Measurements from ENCODE around the gene WWOX. TPM values are rescaled to one million over a fixed set of nuclear protein-coding genes. Genes with fewer than 3 reads are reported as not detected.

The WWOX gene
- total and polyA plus RNA-seq, 2 of the 8 experiments (the other 6 are each of a cell fraction or from before 2014, with no cell fraction given) = 5.4 to 16.7 TPM

GRCh38 chr16:78553268-78554039 is 454.0 kb downstream of the WWOX start:
- Histone ChIP-seq H3K9ac (replicated peaks in 1 of 4; ENCODE audit: extremely low read depth in 1 of 4, low read depth in 3 of 4, low read length in 3 of 4) (no peak overlapping the region), H3K4me1 (replicated peaks in 1 of 4; ENCODE audit: control insufficient read depth in 3 of 4, insufficient read depth in 4 of 4, low read length in 3 of 4) (peaks cover 3 to 17% (median 9%) of the 10 kb centered on the region in 4 experiments; a peak in 6 of 7 replicates), H2BK5ac (ENCODE audit: low read depth, low read length) (no peak overlapping the region), H2BK15ac (ENCODE audit: low read length) (no peak overlapping the region), H3K4me3 (ENCODE audit: extremely low read depth in 1 of 4, insufficient read depth in 2 of 4, low read depth in 3 of 4, low read length in 4 of 4) (no peak overlapping the region), H2AK5ac (ENCODE audit: low read depth, low read length) (no peak overlapping the region), H4K91ac (replicated peaks; ENCODE audit: insufficient read length, low read length) (no peak overlapping the region), H2BK20ac (ENCODE audit: low read length) (no peak overlapping the region), H4K8ac (ENCODE audit: extremely low read depth, insufficient read depth, low read length) (no peak overlapping the region), H3K14ac (ENCODE audit: insufficient read length) (no peak overlapping the region), H3K18ac (ENCODE audit: extremely low read depth, low read length) (no peak overlapping the region), H3K23me2 (ENCODE audit: low read depth, low read length) (no peaks in the 10 kb centered on the region), H3K9me3 (ENCODE audit: insufficient read depth in 2 of 2, low read depth in 1 of 2, low read length in 1 of 2) (no peaks in the 10 kb centered on the region), H4K5ac (ENCODE audit: insufficient read length, low read depth, low read length) (no peak overlapping the region), H4K20me1 (replicated peaks in 1 of 2; ENCODE audit: control insufficient read depth in 1 of 2, insufficient read depth in 2 of 2, low read length in 2 of 2) (no peaks in the 10 kb centered on the region), H2BK120ac (replicated peaks; ENCODE audit: low read depth, low read length) (no peak overlapping the region), H3K4ac (replicated peaks; ENCODE audit: insufficient read length, low read depth, low read length) (no peak overlapping the region), H3K4me2 (ENCODE audit: insufficient read depth in 1 of 2, low read depth in 2 of 2, low read length in 2 of 2) (no peak overlapping the region), H3K27me3 (replicated peaks in 1 of 4; ENCODE audit: control insufficient read depth in 3 of 4, extremely low read depth in 1 of 4, insufficient read depth in 3 of 4, low read length in 3 of 4) (no peaks in the 10 kb centered on the region), H3K79me2 (ENCODE audit: control insufficient read depth in 1 of 2, insufficient read depth in 2 of 2, low read length in 2 of 2) (no peaks in the 10 kb centered on the region), H3K56ac (replicated peaks; ENCODE audit: insufficient read length, low read depth, low read length) (no peak overlapping the region), H3K36me3 (ENCODE audit: control insufficient read depth in 2 of 4, insufficient read depth in 4 of 4, low read length in 3 of 4) (no peaks in the 10 kb centered on the region), H3K79me1 (ENCODE audit: low read depth, low read length) (no peaks in the 10 kb centered on the region), H3K27ac (ENCODE audit: low read depth, low read length) (no peak overlapping the region), H3K23ac (ENCODE audit: insufficient read length) (no peak overlapping the region), H2AFZ (ENCODE audit: low read length) (no peak overlapping the region), H2BK12ac (ENCODE audit: low read depth, low read length) (no peak overlapping the region)
- WGBS, 2 experiments (ENCODE audit: extremely low coverage in 1 of 2, insufficient coverage in 1 of 2, insufficient read length in 1 of 2, insufficient replicate concordance in 2 of 2, low coverage in 1 of 2, low lambda C conversion rate in 2 of 2, missing lambda C conversion rate in 1 of 2) = 83% methylated on average over 10 of the region's 10 CpGs; no CpG with 5 or more reads in 1 of the 2 experiments
- POLR2A ChIA-PET (ENCODE audit: partially characterized antibody) = no interaction called here
- DNase-seq (ENCODE audit: low read depth in 1 of 2, low spot score in 2 of 2) = peak in 1 of 2 experiments; percentile 49
- CTCF ChIA-PET (ENCODE audit: partially characterized antibody) = interaction anchor here (0.6 to 2.0 kb wide), 7 partner anchors 9 to 112 kb away, joined by 3 to 10 read pairs (median 3); no protein-coding TSS in a partner anchor
- no peak for FAIRE-seq
- TF ChIP-seq CTCF (IDR thresholded peaks at IDR 0.05; ENCODE audit: control extremely low read depth in 1 of 3, insufficient read depth in 1 of 3, low read depth in 1 of 3, low read length in 3 of 3) (peak; percentile 22 to 40 (median 28); a peak in 3 of 4 replicates), RAD21 (IDR thresholded peaks at IDR 0.05 in 1 of 2, conservative IDR thresholded peaks at IDR 0.05 in 1 of 2; ENCODE audit: low read depth in 2 of 2, low read length in 2 of 2) (peak in 1 of 2 experiments; percentile 51; a peak in 1 of 4 replicates), ASH2L (IDR thresholded peaks at IDR 0.05; ENCODE audit: low read length) (no peak)

Data from H1 (cell line).